Left lobe of liver (tissue), 2 donors: Measurements from ENCODE around the gene RALY. TPM values are rescaled to one million over a fixed set of nuclear protein-coding genes. Genes with fewer than 3 reads are reported as not detected.
"Not testable (repeated sequence)": the region's sequence is repeated elsewhere in the genome, so short reads cannot be mapped to it uniquely, and the experiment has no call there.

ENCODE experiments used
- ATAC-seq: fragments of 200-7000 bp; cut with Tn5 transposase; one replicate; pipeline ENCODE4 v1.9.1; 2020; ENCODE audit warnings: mild to moderate bottlenecking, moderate library complexity
- DNase-seq: peaks from one replicate; pipeline ENCODE4 v3.0.0-alpha.2; 2020; ENCODE audit warnings: low spot score
- total RNA-seq: library from RNA; stranded (reverse); gene quantifications from one replicate; pipeline ENCODE4 v1.2.1, GENCODE V29; 2021
- donor health status: DM: no; HTN: no; CAD: no; lungs with moderate emphysema.
- donor health status: DM: no; HTN: yes; CAD: no.

Gene RALY
- total RNA-seq, 1 donor from 2014 or later, result 26.8 TPM

DNA sequence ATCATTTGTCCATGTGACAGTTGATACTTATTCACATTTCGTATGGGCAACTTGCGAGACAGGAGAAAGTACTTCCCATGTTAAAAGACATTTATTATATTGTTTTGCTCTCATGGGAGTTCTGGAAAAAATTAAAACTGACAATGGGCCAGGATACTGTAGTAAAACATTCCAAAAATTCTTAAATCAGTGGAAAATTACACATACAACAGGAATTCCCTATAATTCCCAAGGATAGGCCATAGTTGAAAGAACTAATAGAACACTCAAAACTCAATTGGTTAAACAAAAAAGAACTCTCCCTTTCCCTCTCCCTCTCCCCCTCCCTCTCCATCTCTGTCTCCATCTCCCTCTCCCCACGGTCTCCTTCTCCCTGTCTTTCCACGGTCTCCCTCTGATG lies 137.8 kb downstream of the RALY start:
- ATAC-seq, result no peak
- no peak for DNase-seq

DNA sequence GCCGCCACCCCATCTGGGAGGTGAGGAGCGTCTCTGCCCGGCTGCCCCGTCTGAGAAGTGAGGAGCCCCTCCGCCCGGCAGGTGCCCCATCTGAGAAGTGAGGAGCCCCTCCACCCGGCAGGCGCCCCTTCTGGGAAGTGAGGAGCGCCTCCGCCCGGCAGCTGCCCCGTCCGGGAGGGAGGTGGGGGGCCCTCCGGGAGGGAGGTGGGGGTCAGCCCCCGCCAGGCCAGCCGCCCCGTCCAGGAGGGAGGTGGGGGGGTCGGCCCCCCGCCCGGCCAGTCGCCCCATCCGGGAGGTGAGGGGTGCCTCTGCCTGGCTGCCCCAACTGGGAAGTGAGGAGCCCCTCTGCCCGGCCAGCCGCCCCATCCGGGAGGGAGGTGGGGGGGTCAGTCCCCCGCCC lies 138.8 kb downstream of the RALY start:
- DNase-seq, ATAC-seq: not testable (repeated sequence)

DNA sequence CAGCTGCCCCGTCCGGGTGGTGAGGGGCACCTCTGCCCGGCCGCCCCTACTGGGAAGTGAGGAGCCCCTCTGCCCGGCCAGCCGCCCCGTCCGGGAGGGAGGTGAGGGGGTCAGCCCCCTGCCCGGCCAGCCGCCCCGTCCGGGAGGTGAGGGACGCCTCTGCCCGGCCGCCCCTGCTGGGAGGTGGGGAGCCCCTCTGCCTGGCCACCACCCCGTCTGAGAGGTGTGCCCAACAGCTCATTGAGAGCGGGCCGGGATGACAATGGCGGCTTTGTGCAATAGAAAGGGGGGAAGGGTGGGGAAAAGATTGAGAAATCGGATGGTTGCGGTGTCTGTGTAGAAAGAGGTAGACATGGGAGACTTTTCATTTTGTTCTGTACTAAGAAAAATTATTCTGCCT lies 139.2 kb downstream of the RALY start:
- ATAC-seq, DNase-seq: not testable (repeated sequence)

DNA sequence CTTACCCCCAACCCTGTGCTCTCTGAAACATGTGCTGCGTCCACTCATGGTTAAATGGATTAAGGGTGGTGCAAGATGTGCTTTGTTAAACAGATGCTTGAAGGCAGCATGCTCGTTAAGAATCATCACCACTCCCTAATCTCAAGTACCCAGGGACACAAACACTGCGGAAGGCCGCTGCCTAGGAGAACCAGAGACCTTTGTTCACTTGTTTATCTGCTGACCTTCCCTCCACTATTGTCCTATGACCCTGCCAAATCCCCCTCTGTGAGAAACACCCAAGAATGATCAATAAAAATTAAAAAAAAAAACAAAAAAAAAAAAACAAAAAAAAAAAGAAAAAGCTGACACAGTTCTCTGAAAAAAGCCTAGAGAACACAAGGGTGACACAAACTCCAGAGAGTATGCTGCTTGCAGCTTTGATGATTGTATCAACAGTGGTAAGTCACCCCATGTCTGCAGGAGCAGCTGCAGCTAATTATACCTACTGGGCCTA lies 139.7 kb downstream of the RALY start:
- not testable (repeated sequence) for DNase-seq, ATAC-seq

Other genes starting within 250 kb of the RALY start
- 24.4 TPM for gene CHMP4B, start 182.6 kb upstream of the RALY start, total RNA-seq
- gene EIF2S2, start 118.3 kb downstream of the RALY start, total RNA-seq, result 20.2 TPM
- 0.55 TPM for gene ASIP, start 247.5 kb downstream of the RALY start, total RNA-seq